HCT116 (cell line): Measurements from ENCODE around the gene CRLF3. TPM values are rescaled to one million over a fixed set of nuclear protein-coding genes. Genes with fewer than 3 reads are reported as not detected.

ENCODE experiments used
- ATAC-seq: fragments of 200-7000 bp; cut with Tn5 transposase; 2 replicates; pipeline ENCODE4 v1.9.1; 2020; ENCODE audit warnings: mild to moderate bottlenecking, moderate library complexity
- BruUV-seq: library from RNA; stranded (reverse); fragments of 400-500 nt; replicated peaks from 2 replicates; lab custom pipeline; 2021; lab: Mats Ljungman, UMichigan
- CTCF ChIA-PET: fragments of 300-600 bp; sonication (Branson Sonifier 250); formaldehyde crosslinking; loops from one replicate; lab custom pipeline; 2021; ENCODE audit warnings: antibody characterized with exemption; lab: Charles Lee
- POLR2A ChIA-PET: fragments of 300-600, 350-600 bp; sonication (Branson Sonifier 250); formaldehyde crosslinking; loops from one replicate; lab custom pipeline; 2021; ENCODE audit warnings: antibody characterized with exemption; lab: Charles Lee
- RAD21 ChIA-PET, 2 experiments: fragments of 300-600 bp; sonication (Branson Sonifier 250); formaldehyde crosslinking; loops; one replicate each; lab custom pipeline; 2023; ENCODE audit warnings: low total read pairs in 2 of 2; ENCODE audit not compliant: uncharacterized antibody in 2 of 2, unreplicated experiment in 2 of 2, low non-redundant PET in 1 of 2; lab: Charles Lee
- DNase-seq: peaks from one replicate; pipeline ENCODE4 v3.0.0-alpha.2; 2010; ENCODE audit warnings: low read depth, low spot score
- H2AFZ ChIP-seq: fragments of 200-600 bp; shearing (Covaris generic), sonication (generic); 2 replicates; pipeline ENCODE4 v1.6.1; 2017; ENCODE audit warnings: low read depth, mixed run types, mixed read lengths, antibody characterized with exemption, low read length; ENCODE audit not compliant: poor library complexity, severe bottlenecking
- H3K27ac ChIP-seq: 2 replicates; pipeline ENCODE4 v1.5.1; 2012; ENCODE audit warnings: low read depth, low read length
- H3K27me3 ChIP-seq: fragments of 200-600 bp; sonication (generic); 2 replicates; pipeline ENCODE4 v1.6.1; 2016; ENCODE audit warnings: mixed run types, low read length, mixed read lengths; ENCODE audit not compliant: insufficient read depth
- H3K36me3 ChIP-seq, 2 experiments: fragments of 200-500 bp in 1 of 2; fragments of 200-600 bp in 1 of 2; sonication (Bioruptor generic) in 1 of 2; sonication (generic) in 1 of 2; 2 replicates each; pipeline versions ENCODE4 v1.5.1 to v1.6.1; 2014 to 2016; ENCODE audit warnings: low read length in 2 of 2, inconsistent platforms in 1 of 2, mixed read lengths in 1 of 2, mixed run types in 1 of 2; ENCODE audit not compliant: insufficient read depth in 2 of 2, control insufficient read depth in 1 of 2
- H3K4me1 ChIP-seq, 2 experiments: fragments of 200-600 bp in 1 of 2; sonication (generic) in 1 of 2; 2 replicates each; pipeline versions ENCODE4 v1.5.1 to v1.6.1; 2012 to 2017; ENCODE audit warnings: low read length in 2 of 2, inconsistent platforms in 1 of 2, mild to moderate bottlenecking in 1 of 2, mixed read lengths in 1 of 2, mixed run types in 1 of 2, moderate library complexity in 1 of 2; ENCODE audit not compliant: insufficient read depth in 2 of 2, control insufficient read depth in 1 of 2
- H3K4me2 ChIP-seq: fragments of 200-600 bp; sonication (generic); 2 replicates; pipeline ENCODE4 v1.6.1; 2017; ENCODE audit warnings: mixed run types, low read length, mixed read lengths
- H3K4me3 ChIP-seq, 2 experiments: fragments of 200-600 bp in 1 of 2; sonication (generic) in 1 of 2; replicated peaks in 1 of 2; 2 replicates each; pipeline ENCODE4 v1.5.1; 2011 to 2016; ENCODE audit warnings: low read length in 2 of 2, control low read depth in 1 of 2, low read depth in 1 of 2, mild to moderate bottlenecking in 1 of 2, mixed read lengths in 1 of 2, mixed run types in 1 of 2
- H3K79me2 ChIP-seq: fragments of 200-600 bp; sonication (generic); 2 replicates; pipeline ENCODE4 v1.6.1; 2017; ENCODE audit warnings: mild to moderate bottlenecking, mixed run types, low read length, moderate library complexity, mixed read lengths; ENCODE audit not compliant: insufficient read depth
- H3K9ac ChIP-seq: fragments of 200-600 bp; sonication (generic); 2 replicates; pipeline ENCODE4 v1.6.1; 2016; ENCODE audit warnings: low read length, mixed read lengths
- H3K9me2 ChIP-seq: fragments of 200-600 bp; sonication (generic), shearing (Covaris generic); 2 replicates; pipeline ENCODE4 v1.6.1; 2017; ENCODE audit warnings: mixed run types, mild to moderate bottlenecking, moderate library complexity; ENCODE audit not compliant: insufficient read depth
- H3K9me3 ChIP-seq, 2 experiments: fragments of 200-500 bp in 1 of 2; fragments of 200-600 bp in 1 of 2; sonication (Bioruptor generic) in 1 of 2; sonication (generic) in 1 of 2; 2 replicates each; pipeline ENCODE4 v1.6.1; 2014 to 2017; ENCODE audit warnings: low read length in 2 of 2, mixed read lengths in 2 of 2, inconsistent platforms in 1 of 2, low read depth in 1 of 2, mild to moderate bottlenecking in 1 of 2, mixed run types in 1 of 2, moderate library complexity in 1 of 2; ENCODE audit not compliant: control insufficient read depth in 1 of 2, insufficient read depth in 1 of 2
- H4K20me1 ChIP-seq: fragments of 200-600 bp; sonication (generic), shearing (Covaris generic); 2 replicates; pipeline ENCODE4 v1.6.1; 2017; ENCODE audit warnings: mixed run types, mild to moderate bottlenecking, moderate library complexity; ENCODE audit not compliant: insufficient read depth
- CBX3 ChIP-seq: IDR thresholded peaks from 2 replicates; pipeline ENCODE4 v1.6.1; 2012; ENCODE audit warnings: low read depth
- CEBPB ChIP-seq: IDR thresholded peaks from 2 replicates; pipeline ENCODE4 v1.6.1; 2012; ENCODE audit warnings: low read depth
- EGR1 ChIP-seq: IDR thresholded peaks from 2 replicates; pipeline ENCODE4 v1.6.1; 2012; ENCODE audit warnings: low read depth
- ELF1 ChIP-seq: IDR thresholded peaks from 2 replicates; pipeline ENCODE4 v1.6.1; 2012; ENCODE audit warnings: low read depth, borderline replicate concordance
- EZH2 ChIP-seq: fragments of 200-600 bp; sonication (generic); IDR thresholded peaks from 2 replicates; pipeline ENCODE4 v1.6.1; 2017; ENCODE audit warnings: antibody characterized with exemption, mixed run types
- EZH2phosphoT487 ChIP-seq: fragments of 200-600 bp; IDR thresholded peaks from 2 replicates; pipeline ENCODE4 v1.6.1; 2018; ENCODE audit warnings: antibody characterized with exemption, borderline replicate concordance
- FOSL1 ChIP-seq: IDR thresholded peaks from 2 replicates; pipeline ENCODE4 v1.6.1; 2012; ENCODE audit warnings: low read depth
- JUND ChIP-seq: IDR thresholded peaks from 2 replicates; pipeline ENCODE4 v1.6.1; 2012
- POLR2A ChIP-seq: IDR thresholded peaks from 2 replicates; pipeline ENCODE4 v1.7.0; 2011; ENCODE audit warnings: borderline replicate concordance; ENCODE audit not compliant: insufficient read depth, insufficient read length; ENCODE audit errors: extremely low read depth
- POLR2AphosphoS5 ChIP-seq: IDR thresholded peaks from 2 replicates; pipeline ENCODE4 v1.6.1; 2011; ENCODE audit warnings: mild to moderate bottlenecking, low read depth, low read length, moderate library complexity
- RAD21 ChIP-seq: IDR thresholded peaks from 2 replicates; pipeline ENCODE4 v1.6.1; 2012; ENCODE audit warnings: low read depth, mild to moderate bottlenecking
- SIN3A ChIP-seq: IDR thresholded peaks from 2 replicates; pipeline ENCODE4 v1.6.1; 2012; ENCODE audit warnings: low read depth
- SP1 ChIP-seq: IDR thresholded peaks from 2 replicates; pipeline ENCODE4 v1.6.1; 2012; ENCODE audit warnings: low read depth
- SRF ChIP-seq: IDR thresholded peaks from 2 replicates; pipeline ENCODE4 v1.6.1; 2012; ENCODE audit warnings: low read depth
- TCF7L2 ChIP-seq: IDR thresholded peaks from 2 replicates; pipeline ENCODE4 v1.7.0; 2011; ENCODE audit warnings: borderline replicate concordance, inconsistent platforms; ENCODE audit not compliant: insufficient read depth, insufficient read length; ENCODE audit errors: extremely low read depth
- ZFX ChIP-seq: fragments of 450-650 bp; IDR thresholded peaks from 2 replicates; pipeline ENCODE4 v1.6.1; 2017
- ZNF274 ChIP-seq: fragments of 200-500 bp; sonication (Bioruptor generic); IDR thresholded peaks from 2 replicates; pipeline ENCODE4 v1.6.1; 2014; ENCODE audit warnings: mild to moderate bottlenecking, low read depth, low read length, inconsistent platforms
- intact Hi-C: fragments of 100-400 bp; cut with micrococcal nuclease; formaldehyde crosslinking; loops from 2 replicates; pipeline ENCODE4 v1.10.0; 2022
- total RNA-seq: library from RNA; stranded (reverse); gene quantifications from one replicate; pipeline ENCODE4 v1.2.1, GENCODE V29; 2021; ENCODE audit not compliant: unreplicated experiment
- TF ChIP-seq, protein P1 (sequence below): IDR thresholded peaks from 2 replicates; pipeline ENCODE4 v1.6.1; 2012
- TF ChIP-seq, protein P2 (sequence below): IDR thresholded peaks from 2 replicates; pipeline ENCODE4 v1.6.1; 2011; ENCODE audit warnings: mild to moderate bottlenecking, low read length, moderate library complexity; ENCODE audit not compliant: insufficient replicate concordance; ENCODE audit errors: extremely low read depth

Gene CRLF3
- total RNA-seq, 1 experiment from 2014 or later, result 32.4 TPM

GRCh38 chr17:30812218-30813177 is 12.0 kb downstream of the CRLF3 start:
- Histone ChIP-seq H3K79me2 (peaks cover 88% of the 10 kb centered on the region), H4K20me1 (0 out of 2 replicates have a peak, but pooled peaks cover 7% of the 10 kb centered on the region), H3K9me3 (no peaks in the 10 kb centered on the region)
- RAD21 ChIA-PET, result interaction anchor here in 1 of 2 experiments (0.5 kb wide), 1 partner anchor 474 kb away, joined by 4 read pairs; no protein-coding TSS in a partner anchor
- intact Hi-C loops, result no loop called here
- 0 out of 2 replicates have a peak, but pooled peaks have one; percentile 16 for TF ChIP-seq FOSL1
- no peak for TF ChIP-seq ELF1
- no peak for TF ChIP-seq ZFX
- TF ChIP-seq, all 23 proteins: peak for 1
- Histone ChIP-seq H2AFZ (no peak overlapping the region), H3K4me2 (no peak overlapping the region), H3K27ac (no peak overlapping the region), H3K4me3 (no peak overlapping the region), H3K4me1 (peaks cover 0 to 10% of the 10 kb centered on the region in 2 experiments; a peak in 2 of 4 replicates), H3K9ac (no peak overlapping the region), H3K9me2 (no peaks in the 10 kb centered on the region), H3K27me3 (no peaks in the 10 kb centered on the region), H3K36me3 (0 out of 4 replicates have a peak, but pooled peaks cover 0 to 6% of the 10 kb centered on the region in 2 experiments)
- DNase-seq (no peak), ATAC-seq (no peak)
- TSS peak; percentile 2 for BruUV-seq
- ChIA-PET POLR2A (no interaction called here), CTCF (no interaction called here)

- H3K9me2 ChIP-seq, result no peaks in the 10 kb centered on the region
- no peaks in the 10 kb centered on the region for H3K27me3 ChIP-seq
- no peak overlapping the region for H3K4me2 ChIP-seq
- POLR2A ChIA-PET, result no interaction called here
- peaks cover 88% of the 10 kb centered on the region for H3K79me2 ChIP-seq
- H3K4me3 ChIP-seq, result no peak overlapping the region
- 0 out of 4 replicates have a peak, but pooled peaks cover 0 to 6% of the 10 kb centered on the region in 2 experiments for H3K36me3 ChIP-seq
- no peaks in the 10 kb centered on the region for H3K9me3 ChIP-seq
- no peak for ATAC-seq
- no peak overlapping the region for H2AFZ ChIP-seq
- no peak overlapping the region for H3K27ac ChIP-seq
- no peak for DNase-seq
- RAD21 ChIA-PET, result no interaction called here
- H3K4me1 ChIP-seq, result peaks cover 0 to 10% of the 10 kb centered on the region in 2 experiments; a peak in 2 of 4 replicates
- no peak overlapping the region for H3K9ac ChIP-seq
- BruUV-seq, result no TSS peak
- intact Hi-C loops, result no loop called here
- CTCF ChIA-PET, result no interaction called here
- 0 out of 2 replicates have a peak, but pooled peaks cover 7% of the 10 kb centered on the region for H4K20me1 ChIP-seq
- TF ChIP-seq POLR2AphosphoS5, result no peak
- TF ChIP-seq, protein P1, sequence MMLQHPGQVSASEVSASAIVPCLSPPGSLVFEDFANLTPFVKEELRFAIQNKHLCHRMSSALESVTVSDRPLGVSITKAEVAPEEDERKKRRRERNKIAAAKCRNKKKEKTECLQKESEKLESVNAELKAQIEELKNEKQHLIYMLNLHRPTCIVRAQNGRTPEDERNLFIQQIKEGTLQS, result no peak
- no peak for TF ChIP-seq ELF1
- TF ChIP-seq, protein P2, sequence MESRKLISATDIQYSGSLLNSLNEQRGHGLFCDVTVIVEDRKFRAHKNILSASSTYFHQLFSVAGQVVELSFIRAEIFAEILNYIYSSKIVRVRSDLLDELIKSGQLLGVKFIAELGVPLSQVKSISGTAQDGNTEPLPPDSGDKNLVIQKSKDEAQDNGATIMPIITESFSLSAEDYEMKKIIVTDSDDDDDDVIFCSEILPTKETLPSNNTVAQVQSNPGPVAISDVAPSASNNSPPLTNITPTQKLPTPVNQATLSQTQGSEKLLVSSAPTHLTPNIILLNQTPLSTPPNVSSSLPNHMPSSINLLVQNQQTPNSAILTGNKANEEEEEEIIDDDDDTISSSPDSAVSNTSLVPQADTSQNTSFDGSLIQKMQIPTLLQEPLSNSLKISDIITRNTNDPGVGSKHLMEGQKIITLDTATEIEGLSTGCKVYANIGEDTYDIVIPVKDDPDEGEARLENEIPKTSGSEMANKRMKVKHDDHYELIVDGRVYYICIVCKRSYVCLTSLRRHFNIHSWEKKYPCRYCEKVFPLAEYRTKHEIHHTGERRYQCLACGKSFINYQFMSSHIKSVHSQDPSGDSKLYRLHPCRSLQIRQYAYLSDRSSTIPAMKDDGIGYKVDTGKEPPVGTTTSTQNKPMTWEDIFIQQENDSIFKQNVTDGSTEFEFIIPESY, result no peak
- TF ChIP-seq EZH2phosphoT487, result no peak
- no peak for TF ChIP-seq EZH2
- no peak for TF ChIP-seq FOSL1
- TF ChIP-seq RAD21, result no peak
- no peak for TF ChIP-seq CBX3
- TF ChIP-seq JUND, result no peak
- no peak for TF ChIP-seq TCF7L2
- no peak for TF ChIP-seq SIN3A
- no peak for TF ChIP-seq ZNF274
- TF ChIP-seq SRF, result no peak
- TF ChIP-seq ZFX, result no peak
- TF ChIP-seq POLR2A, result no peak
- no peak for TF ChIP-seq SP1
- no peak for TF ChIP-seq CEBPB
- no peak for TF ChIP-seq EGR1
Measured at GRCh38 chr17:30809867-30810266, 14.6 kb downstream of the CRLF3 start.
